HG02973 (cell line): ENCODE data around the gene SLC13A3.

Source experiments
- ATAC-seq: cut with Tn5 transposase; IDR thresholded peaks from one replicate; pipeline ENCODE4 v1.9.1; 2021; ENCODE audit warnings: moderate library complexity; ENCODE audit not compliant: unreplicated experiment

Gene SLC13A3

GRCh38 chr20:46543959-46544358 lies 107.3 kb downstream of the SLC13A3 start:
- no peak for ATAC-seq

DNA sequence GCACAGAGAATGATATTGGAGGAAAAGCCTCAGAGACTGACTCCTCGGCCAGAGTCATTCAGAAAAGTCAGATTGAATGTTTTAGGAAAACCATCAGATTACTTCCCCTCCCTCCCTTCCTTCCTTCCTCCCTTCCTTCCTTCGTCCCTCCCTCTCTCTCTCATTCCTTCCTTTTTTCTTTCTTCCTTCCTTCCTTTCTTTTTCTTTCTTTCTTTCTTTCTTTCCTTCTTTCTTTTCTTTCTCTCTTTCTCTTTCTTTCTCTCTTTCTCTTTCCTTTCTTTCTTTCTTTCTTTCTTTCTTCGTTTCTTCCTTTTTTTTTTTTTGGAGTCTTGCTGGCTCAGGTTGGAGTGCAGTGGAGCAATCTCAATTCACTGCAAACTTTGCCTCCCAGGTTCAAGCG lies 108.2 kb downstream of the SLC13A3 start:
- ATAC-seq, result no peak

- no peak for ATAC-seq
These were observed 109.9 kb downstream of the SLC13A3 start for GRCh38 chr20:46541229-46541935.

GRCh38 chr20:46539113-46539512 lies 112.1 kb downstream of the SLC13A3 start:
- no peak for ATAC-seq

- ATAC-seq, result no peak
These were observed 120.6 kb downstream of the SLC13A3 start for GRCh38 chr20:46530640-46531039.

GRCh38 chr20:46523696-46524328 lies 127.4 kb downstream of the SLC13A3 start:
- no peak for ATAC-seq

DNA sequence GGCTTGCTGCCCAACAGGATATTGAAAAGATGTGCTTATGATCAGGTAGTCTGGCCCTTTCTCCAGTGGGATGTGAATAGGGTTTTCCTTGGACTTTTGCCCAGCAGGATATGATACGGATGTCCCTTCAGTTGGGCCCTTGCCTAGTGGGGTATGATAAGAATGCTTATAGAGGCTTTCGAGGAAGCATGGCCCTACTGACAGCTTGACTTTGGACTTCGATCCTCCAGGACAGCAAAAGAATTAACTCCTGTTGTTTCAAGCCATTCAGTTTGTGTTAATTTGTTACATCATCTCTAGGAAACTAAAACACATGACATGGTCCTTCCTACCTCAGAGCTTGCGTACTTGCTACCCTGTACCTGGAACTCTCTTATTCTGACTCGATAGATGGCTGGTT lies 128.2 kb downstream of the SLC13A3 start:
- ATAC-seq, result no peak

DNA sequence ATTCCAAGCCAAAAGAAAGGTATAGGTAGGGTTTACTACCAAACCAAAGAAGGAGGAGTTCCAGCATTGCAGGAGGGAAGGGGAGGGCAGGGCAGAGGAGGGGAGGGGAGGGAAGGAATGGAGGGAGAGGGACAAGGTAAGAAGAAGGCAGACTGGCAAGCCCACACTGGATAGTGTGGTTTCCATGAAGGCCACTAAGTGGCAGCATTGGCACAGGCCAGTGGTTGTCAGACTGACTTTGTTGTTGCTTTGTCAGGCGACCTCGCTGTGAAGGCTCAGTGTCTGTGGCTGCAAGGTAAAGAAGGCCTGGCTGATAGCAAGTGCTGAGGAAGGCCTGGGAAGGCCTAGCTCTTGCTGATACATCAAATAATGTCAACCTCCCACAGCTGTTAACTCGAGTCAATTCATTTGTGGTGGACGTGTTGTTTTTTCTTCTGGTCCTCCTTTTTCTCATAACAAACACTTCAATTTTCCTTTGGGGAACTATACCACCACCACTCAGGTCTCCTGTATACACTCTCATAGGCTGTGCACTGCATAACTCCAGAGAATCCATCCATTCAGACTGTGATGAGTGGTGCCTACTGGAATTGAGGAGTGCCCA lies 130.2 kb downstream of the SLC13A3 start:
- no peak for ATAC-seq

- ATAC-seq, result no peak
These were observed 130.7 kb downstream of the SLC13A3 start for GRCh38 chr20:46520540-46520939.

- no peak for ATAC-seq
These were observed 131.7 kb downstream of the SLC13A3 start for GRCh38 chr20:46519471-46520068.

- ATAC-seq, result no peak
These were observed 138.1 kb downstream of the SLC13A3 start, which contains the start of gene ZNF334 for GRCh38 chr20:46512943-46513844. ZNF334 (minus strand) TSS chr20:46513559; CDS start chr20:46512102, 1,457 bp downstream.

DNA sequence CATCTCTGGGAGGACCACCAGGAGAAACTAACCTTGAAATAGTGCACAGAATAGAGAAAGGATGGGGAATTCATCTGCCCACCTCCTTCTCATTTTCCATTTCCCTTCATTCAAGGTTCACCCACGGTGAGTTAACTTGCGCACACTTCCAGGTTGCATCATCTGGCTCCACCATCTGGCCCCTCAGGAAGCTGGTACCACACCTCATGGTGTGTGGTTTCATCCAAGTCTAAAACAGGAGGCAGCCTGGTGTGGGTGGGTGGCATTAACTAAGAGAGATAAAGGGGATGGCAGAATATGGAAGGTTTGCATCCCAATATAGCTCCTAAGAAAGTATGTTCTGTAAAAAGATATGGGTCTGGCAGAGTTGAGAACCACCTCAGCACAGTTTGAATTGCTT lies 141.7 kb downstream of the SLC13A3 start:
- no peak for ATAC-seq
